Stimulated activated naive CD4-positive, alpha-beta T cell (primary cell): ENCODE data around the gene KBTBD8.

Experiments used
- DNase-seq, 6 experiments: peaks; one replicate each; lab custom pipeline; 2025; lab: John Stamatoyannopoulos, UW

KBTBD8 gene

DNA sequence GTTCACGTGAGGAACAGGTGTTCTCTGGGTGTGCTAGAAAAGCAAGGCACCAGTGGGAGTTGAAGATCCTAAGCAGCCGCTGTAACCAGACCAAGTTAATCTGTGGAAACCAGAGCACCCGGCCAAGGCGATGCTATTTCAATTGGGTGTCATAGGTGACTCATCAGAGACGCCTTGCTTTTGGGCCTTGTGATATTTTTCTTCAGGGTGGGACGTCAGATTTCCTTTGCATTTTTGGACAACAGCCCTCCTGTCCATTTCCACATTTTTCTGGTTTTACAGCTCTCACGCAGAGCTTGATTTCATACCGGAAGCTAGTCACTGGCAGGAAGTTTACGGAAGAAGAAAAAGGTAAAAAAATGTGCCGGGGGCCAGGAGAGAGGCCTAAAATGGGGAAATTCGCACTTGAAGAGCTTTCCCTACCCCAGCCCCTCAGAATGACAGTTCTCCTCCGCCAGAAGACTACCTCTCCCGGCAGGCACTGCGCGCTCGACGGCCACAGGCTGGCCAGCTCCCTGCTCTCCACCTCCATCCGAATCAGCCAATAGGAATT, 471 bp upstream of the KBTBD8 start:
- no peak for DNase-seq

GRCh38 chr3:66998904-66999235, 763 bp downstream of the KBTBD8 start:
- no peak for DNase-seq

- no peak for DNase-seq
These were observed 1.9 kb downstream of the KBTBD8 start for GRCh38 chr3:67000009-67000408.

DNA sequence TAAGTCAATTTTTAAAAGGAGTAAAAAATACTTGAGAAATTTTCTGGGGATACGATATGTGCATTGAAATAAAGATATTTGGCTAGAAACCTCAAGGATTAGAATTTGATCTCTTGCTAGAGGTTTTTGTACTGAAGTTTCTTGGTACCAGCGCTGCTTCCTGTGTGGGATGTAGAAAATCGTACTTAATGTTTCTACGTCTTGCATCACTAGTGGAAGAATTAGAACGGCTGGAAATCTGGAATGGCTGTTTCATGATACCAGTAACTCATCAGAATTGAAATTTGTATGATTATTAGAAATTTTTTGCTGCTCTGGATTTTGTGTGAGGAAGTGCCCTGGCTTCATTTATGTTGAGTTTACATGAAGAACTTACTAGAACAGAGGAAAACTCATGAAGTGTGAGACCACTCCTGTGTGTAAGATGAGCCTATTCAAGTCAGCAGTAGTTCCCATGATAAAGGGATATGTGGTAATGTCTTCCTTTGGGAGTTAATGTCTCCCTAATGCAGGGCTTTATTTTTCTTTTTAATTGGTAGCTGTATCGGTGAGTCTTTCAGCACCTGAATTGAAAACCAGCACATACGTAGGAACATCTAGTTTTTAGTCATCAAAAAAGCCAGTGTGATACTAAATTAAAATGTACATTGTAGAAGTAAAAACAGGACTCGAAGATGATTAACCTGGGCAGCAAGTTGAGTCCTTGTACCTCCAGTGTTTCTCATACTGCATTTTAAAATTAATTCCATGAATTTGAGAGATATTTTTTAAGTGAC, 3.2 kb downstream of the KBTBD8 start:
- no peak for DNase-seq

- DNase-seq: no peak
These were observed 7.9 kb downstream of the KBTBD8 start for GRCh38 chr3:67005974-67006373.

DNA sequence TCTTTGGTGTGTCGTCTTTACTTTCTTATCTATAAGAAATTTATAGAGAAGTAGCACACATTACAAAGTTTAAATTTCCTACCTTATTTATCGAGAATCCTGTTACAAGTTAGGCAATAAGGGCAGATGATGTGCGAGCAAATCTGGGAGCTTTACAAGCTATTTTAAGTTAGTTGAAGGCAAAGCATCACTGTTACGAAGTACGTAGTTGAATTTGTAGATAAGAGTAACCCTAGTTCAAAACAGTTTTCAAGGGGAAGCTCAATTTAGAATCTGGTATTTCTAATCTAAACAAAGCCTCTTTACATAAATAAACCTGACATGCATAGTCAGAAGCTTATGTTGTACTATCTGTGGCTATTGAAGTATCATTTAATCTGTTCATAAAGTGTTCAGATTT, 8.4 kb downstream of the KBTBD8 start:
- DNase-seq: no peak

DNA sequence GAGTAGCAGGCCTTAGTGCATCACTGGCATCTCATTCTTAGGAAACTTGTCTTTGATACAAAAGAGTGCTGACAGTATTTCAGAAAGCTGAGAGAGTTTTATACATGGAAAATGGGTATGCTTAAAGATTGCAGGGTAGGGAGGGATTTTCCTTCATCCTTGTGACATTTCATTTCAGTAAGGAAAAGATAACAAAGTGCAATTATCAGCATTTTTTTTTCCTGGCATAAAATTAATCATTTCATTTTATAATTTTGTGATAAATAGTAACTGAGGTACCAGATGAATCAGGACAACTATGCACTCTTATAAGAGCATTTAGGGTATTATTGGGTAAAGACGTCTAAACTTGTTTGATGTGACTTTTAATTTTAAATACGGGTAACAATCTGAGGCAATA, 10.3 kb downstream of the KBTBD8 start:
- no peak for DNase-seq

GRCh38 chr3:67009716-67010115, 11.6 kb downstream of the KBTBD8 start:
- DNase-seq: no peak

DNA sequence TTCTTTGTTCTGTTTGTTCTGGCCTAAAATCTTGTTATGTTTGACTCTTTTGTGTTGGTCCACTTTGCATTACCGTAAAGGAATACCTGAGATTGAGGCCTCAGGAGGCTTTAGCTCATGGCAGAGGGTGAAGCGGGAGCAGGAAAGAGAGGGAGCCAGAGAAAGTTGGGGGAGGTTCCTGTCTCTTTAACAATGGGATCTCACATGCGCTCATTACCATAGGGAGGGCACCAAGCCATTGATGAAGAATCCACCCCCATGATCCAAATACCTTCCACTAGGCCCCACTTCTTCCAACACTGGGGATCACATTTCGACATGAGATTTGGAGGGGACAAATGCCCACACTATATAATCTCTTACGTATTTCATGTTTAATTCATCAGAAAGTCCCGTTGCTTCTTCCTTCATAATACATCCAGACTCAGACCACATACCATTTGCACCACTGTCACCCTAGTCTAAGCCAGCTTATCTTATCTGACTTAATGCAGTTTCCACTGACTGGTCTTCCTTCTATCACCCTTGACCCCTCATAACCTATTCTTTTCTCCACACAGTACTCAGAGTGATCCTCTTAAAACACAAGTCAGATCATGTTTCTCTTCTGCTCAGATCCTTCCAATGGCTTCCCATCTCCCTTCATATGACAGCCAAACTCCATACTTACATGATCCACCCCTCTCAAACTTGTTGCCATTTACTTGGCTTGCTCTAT, 13.5 kb downstream of the KBTBD8 start:
- DNase-seq: no peak

DNA sequence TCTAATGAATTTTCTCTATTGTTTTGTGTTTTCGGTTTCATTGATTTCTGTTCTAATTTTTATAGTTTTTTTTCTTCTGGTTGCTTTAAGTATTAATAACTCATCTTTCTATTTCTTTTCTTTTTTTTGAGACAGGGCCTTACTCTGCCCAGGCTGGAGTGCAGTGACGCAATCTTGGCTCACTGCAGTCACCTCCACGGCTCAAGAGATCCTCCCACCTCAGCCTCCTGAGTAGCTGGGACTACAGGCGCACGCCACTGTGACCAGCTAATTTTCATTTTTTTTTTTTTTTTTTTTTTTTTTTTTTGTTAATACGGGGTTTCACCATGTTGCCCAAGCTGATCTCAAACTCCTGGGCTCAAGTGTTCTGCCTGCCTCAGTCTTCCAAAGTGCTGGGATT, 14.5 kb downstream of the KBTBD8 start:
- DNase-seq: no peak

GRCh38 chr3:67015702-67016484, 17.8 kb downstream of the KBTBD8 start:
- DNase-seq: no peak

DNA sequence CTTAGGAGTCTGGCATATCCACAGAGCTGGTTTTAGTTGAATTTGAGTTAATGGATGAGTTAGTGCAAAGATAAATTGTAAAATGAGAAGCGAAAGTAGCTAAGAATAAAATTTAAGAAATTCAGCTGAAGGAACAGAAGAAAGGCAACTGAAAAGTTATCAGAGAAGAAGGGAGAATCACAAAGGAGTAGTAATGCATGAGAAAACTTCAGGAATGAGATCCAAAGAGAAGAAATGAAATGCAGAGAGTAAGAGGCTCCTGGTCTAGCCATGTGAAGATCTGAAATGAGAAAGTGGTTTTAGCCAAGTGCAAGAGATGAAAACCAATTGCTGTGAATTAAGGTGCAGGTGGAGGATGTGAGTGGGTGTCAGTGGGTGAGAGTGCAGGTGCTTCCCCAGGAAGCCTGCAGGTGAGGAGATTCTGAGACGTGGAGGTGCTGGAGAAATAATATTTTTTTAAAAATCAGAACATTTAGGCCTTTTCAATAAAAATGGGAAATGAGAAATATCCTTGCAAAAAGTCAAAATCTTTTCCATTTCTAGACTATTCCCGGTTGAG, 18.5 kb downstream of the KBTBD8 start:
- DNase-seq: peak in 1 of 6 experiments; percentile 2

- no peak for DNase-seq
These were observed 19.1 kb downstream of the KBTBD8 start for GRCh38 chr3:67017211-67017610.

DNA sequence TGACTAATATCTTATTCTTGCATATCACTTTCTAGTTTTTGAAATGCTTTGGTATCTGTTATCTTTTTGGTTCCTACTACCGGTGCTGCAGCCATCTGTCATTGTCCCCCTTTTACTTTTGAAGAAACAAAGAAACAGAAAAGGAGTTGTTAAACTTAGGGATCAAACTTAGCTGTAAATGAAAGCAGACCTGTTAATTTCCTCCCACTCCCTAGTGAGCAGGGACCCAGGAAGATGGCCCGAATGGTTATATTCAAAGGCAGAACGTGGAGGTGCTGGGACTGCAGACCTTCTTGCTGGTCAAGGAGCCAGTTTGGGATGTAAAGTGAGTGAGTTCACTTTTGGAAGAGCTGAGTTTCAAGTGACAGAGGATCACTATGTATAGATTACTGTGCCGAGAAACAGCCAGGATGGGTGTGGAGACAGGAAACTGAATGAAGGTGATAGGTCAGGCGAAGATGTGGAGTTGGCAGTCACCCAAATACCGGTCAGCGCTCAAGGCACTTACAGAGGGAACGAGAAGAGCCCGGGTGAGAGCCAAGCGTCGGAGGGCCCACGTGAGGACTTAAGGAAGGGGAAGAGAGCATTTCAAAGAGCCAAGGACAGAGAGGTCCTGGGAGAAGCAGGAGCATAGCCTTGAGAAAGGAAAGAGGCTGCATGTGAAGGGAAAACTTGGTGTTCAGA, 20.1 kb downstream of the KBTBD8 start:
- no peak for DNase-seq

DNA sequence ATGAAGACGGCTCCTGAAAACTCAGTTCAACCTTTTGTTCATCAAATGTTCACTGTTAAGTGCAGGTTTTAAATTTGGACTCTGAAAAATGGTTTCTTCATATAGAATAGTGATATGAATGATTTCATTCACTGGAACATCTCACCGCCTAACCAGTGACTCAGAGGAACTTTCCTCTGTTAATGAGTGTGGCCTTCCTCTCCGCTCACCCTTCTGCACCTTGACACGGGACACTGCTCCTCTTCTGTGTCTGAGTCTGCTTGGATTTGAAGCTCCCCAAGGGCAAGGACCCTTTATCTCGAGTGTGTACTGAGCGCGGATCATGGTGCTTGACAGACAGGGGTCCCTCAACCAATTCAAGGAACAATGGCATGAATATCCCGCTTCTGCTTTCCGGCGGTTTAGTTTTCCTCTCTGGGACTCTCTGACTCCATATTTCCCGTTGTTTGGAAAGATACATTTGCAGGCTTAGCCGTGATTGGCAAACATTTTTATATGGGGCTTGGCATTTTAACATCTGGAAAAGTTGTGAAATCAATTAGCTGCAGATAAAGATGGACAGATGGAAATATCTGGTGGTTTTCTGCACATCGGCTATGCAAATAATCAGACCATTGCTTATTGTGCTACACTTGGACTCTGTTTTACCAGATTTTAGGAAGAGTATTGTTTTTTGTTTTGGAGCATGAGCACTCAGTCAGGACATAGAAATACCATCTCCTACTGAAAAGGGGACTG, 20.9 kb downstream of the KBTBD8 start:
- DNase-seq: no peak

- DNase-seq: no peak
These were observed 30.1 kb downstream of the KBTBD8 start for GRCh38 chr3:67028001-67028784.

DNA sequence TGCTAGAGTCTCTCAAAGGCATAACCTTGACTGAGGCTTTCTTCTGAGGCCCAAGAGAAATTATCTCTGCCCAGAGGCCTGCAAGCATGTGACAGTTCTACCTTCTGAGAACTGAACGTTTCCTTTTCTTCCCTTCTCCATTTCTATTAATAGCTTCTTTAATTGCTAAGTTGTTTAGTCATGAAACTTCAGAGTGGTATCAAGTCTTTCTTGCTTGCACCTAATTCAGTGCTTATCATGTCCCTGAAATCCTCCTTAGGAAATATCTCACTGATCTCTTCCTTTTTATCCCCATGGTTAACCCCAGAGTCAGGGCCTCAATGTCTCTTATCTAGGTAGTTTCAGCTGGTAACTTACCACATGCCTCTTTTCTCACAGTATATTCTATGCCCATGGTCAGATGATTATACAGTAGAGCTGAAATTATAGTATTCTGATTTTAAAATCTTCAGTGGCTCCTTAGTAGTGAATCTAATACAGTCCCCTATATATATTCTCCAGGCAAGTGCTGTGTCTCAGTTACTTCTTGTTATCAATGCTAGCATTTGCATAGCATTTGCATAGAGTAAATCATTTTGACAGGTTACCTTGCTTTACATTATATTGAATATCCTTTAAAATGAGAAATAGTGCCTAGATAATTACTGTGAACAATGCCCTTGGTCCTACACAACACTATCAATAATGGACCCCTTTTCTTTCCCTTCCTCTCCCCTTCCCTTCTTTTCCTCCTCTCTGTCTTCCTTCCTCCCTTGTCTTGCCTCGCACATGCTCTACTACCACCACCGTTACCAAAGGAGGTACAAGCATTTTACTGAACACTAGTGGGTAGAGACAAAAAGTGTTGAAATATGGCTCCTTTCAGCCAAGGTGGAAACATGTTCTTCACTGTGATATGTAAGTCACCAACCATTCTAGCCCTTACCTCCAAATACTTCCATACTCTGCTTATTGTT, 33.0 kb downstream of the KBTBD8 start:
- DNase-seq: no peak

GRCh38 chr3:67031986-67032385, 33.9 kb downstream of the KBTBD8 start:
- DNase-seq: no peak

GRCh38 chr3:67033079-67033478, 35.0 kb downstream of the KBTBD8 start:
- DNase-seq: no peak
